OCI-LY1 (cell line): Measurements from ENCODE around the gene NECTIN1.

Experiments used
- H2AFZ ChIP-seq: fragments of 200-600 bp; sonication (generic), shearing (Covaris generic); 2 replicates; pipeline ENCODE4 v1.6.0; 2014; ENCODE audit warnings: antibody characterized with exemption, mild to moderate bottlenecking, low read length
- H3F3A ChIP-seq: fragments of 200-600 bp; sonication (generic), shearing (Covaris generic); 2 replicates; pipeline ENCODE4 v1.6.0; 2014; ENCODE audit warnings: mild to moderate bottlenecking, antibody characterized with exemption, low read length, moderate library complexity; ENCODE audit not compliant: insufficient read depth
- H3K27ac ChIP-seq: fragments of 200-600 bp; sonication (generic); 2 replicates; pipeline ENCODE4 v1.5.1; 2014; ENCODE audit warnings: low read length, mixed run types, mild to moderate bottlenecking, low read depth; ENCODE audit not compliant: poor library complexity, severe bottlenecking
- H3K27me3 ChIP-seq: fragments of 200-600 bp; sonication (generic); 2 replicates; pipeline ENCODE4 v1.6.0; 2014; ENCODE audit warnings: antibody characterized with exemption, mild to moderate bottlenecking, low read length, moderate library complexity; ENCODE audit not compliant: insufficient read depth
- H3K36me3 ChIP-seq: fragments of 200-600 bp; sonication (generic); 2 replicates; pipeline ENCODE4 v1.6.1; 2014; ENCODE audit warnings: mild to moderate bottlenecking, antibody characterized with exemption, low read length, moderate library complexity, mixed read lengths; ENCODE audit not compliant: insufficient read depth
- H3K4me1 ChIP-seq: fragments of 200-600 bp; sonication (generic); 2 replicates; pipeline ENCODE4 v1.5.1; 2014; ENCODE audit warnings: mild to moderate bottlenecking, low read length, moderate library complexity; ENCODE audit not compliant: insufficient read depth, severe bottlenecking
- H3K4me2 ChIP-seq: fragments of 200-600 bp; sonication (generic), shearing (Covaris generic); 2 replicates; pipeline ENCODE4 v1.6.1; 2014; ENCODE audit warnings: low read length
- H3K4me3 ChIP-seq: fragments of 200-600 bp; sonication (generic); 2 replicates; pipeline ENCODE4 v1.5.1; 2014; ENCODE audit warnings: low read length, low read depth, mild to moderate bottlenecking, mixed read lengths; ENCODE audit not compliant: poor library complexity, severe bottlenecking
- H3K79me2 ChIP-seq: fragments of 200-600 bp; shearing (Covaris generic); 2 replicates; pipeline ENCODE4 v1.6.1; 2016; ENCODE audit warnings: mixed run types, low read length, mixed read lengths; ENCODE audit not compliant: insufficient read depth
- H3K9ac ChIP-seq: fragments of 200-600 bp; sonication (generic), shearing (Covaris generic); 2 replicates; pipeline ENCODE4 v1.6.1; 2014; ENCODE audit warnings: mild to moderate bottlenecking, low read length, mixed read lengths
- H3K9me2 ChIP-seq: fragments of 200-600 bp; sonication (generic), shearing (Covaris generic); 2 replicates; pipeline ENCODE4 v1.6.1; 2014; ENCODE audit warnings: low read depth, mild to moderate bottlenecking, low read length, mixed read lengths
- H3K9me3 ChIP-seq: fragments of 200-600 bp; shearing (Covaris generic); 2 replicates; pipeline ENCODE4 v1.6.1; 2014; ENCODE audit warnings: low read length, mixed read lengths
- H4K20me1 ChIP-seq: fragments of 200-600 bp; sonication (generic), shearing (Covaris generic); 2 replicates; pipeline ENCODE4 v1.6.0; 2016; ENCODE audit warnings: mild to moderate bottlenecking, low read length; ENCODE audit not compliant: insufficient read depth
- CTCF ChIP-seq: fragments of 200-600 bp; sonication (generic), shearing (Covaris generic); IDR thresholded peaks from 2 replicates; pipeline ENCODE4 v1.5.1; 2017; ENCODE audit warnings: mild to moderate bottlenecking, antibody characterized with exemption, low read length, moderate library complexity, mixed read lengths
- EZH2 ChIP-seq: fragments of 200-600 bp; sonication (generic), shearing (Covaris generic); IDR thresholded peaks from 2 replicates; pipeline ENCODE4 v1.8.0; 2017; ENCODE audit warnings: borderline replicate concordance, mixed run types, mild to moderate bottlenecking, antibody characterized with exemption, low read length, moderate library complexity, mixed read lengths

NECTIN1 gene

GRCh38 chr11:119714590-119714989 is 14.4 kb downstream of the NECTIN1 start:
- H3K4me2 ChIP-seq: no peak overlapping the region

GRCh38 chr11:119714189-119714588 is 14.8 kb downstream of the NECTIN1 start:
- H3K9ac ChIP-seq: no peak overlapping the region
- H3K9me3 ChIP-seq: no peaks in the 10 kb centered on the region
- H3K27me3 ChIP-seq: no peaks in the 10 kb centered on the region
- no peaks in the 10 kb centered on the region for H4K20me1 ChIP-seq
- H3K27ac ChIP-seq: no peak overlapping the region
- TF ChIP-seq CTCF (no peak), EZH2 (no peak)
- no peaks in the 10 kb centered on the region for H3K79me2 ChIP-seq
- no peaks in the 10 kb centered on the region for H3F3A ChIP-seq
- H2AFZ ChIP-seq: no peak overlapping the region
- H3K36me3 ChIP-seq: no peaks in the 10 kb centered on the region
- no peak overlapping the region for H3K4me3 ChIP-seq
- no peak overlapping the region for H3K4me2 ChIP-seq
- H3K9me2 ChIP-seq: no peaks in the 10 kb centered on the region
- H3K4me1 ChIP-seq: no peaks in the 10 kb centered on the region

More at GRCh38 chr11:119714590-119714989, 14.4 kb downstream of the NECTIN1 start:
- no peak overlapping the region for H3K4me3 ChIP-seq
- H3K27me3 ChIP-seq: no peaks in the 10 kb centered on the region
- no peaks in the 10 kb centered on the region for H3K36me3 ChIP-seq
- TF ChIP-seq EZH2: no peak
- no peak for TF ChIP-seq CTCF
- H2AFZ ChIP-seq: no peak overlapping the region
- H4K20me1 ChIP-seq: no peaks in the 10 kb centered on the region
- no peak overlapping the region for H3K27ac ChIP-seq
- H3K9me2 ChIP-seq: no peaks in the 10 kb centered on the region
- no peaks in the 10 kb centered on the region for H3F3A ChIP-seq
- H3K9me3 ChIP-seq: no peaks in the 10 kb centered on the region
- no peaks in the 10 kb centered on the region for H3K79me2 ChIP-seq
- no peak overlapping the region for H3K9ac ChIP-seq
- no peaks in the 10 kb centered on the region for H3K4me1 ChIP-seq

GRCh38 chr11:119713359-119714040 is 15.5 kb downstream of the NECTIN1 start:
- TF ChIP-seq CTCF: no peak
- no peak for TF ChIP-seq EZH2
- H3K79me2 ChIP-seq: no peaks in the 10 kb centered on the region
- H3K27me3 ChIP-seq: no peaks in the 10 kb centered on the region
- H3K4me3 ChIP-seq: no peak overlapping the region
- no peaks in the 10 kb centered on the region for H3K4me1 ChIP-seq
- H4K20me1 ChIP-seq: no peaks in the 10 kb centered on the region
- no peak overlapping the region for H3K9ac ChIP-seq
- no peaks in the 10 kb centered on the region for H3F3A ChIP-seq
- H2AFZ ChIP-seq: no peak overlapping the region
- H3K27ac ChIP-seq: no peak overlapping the region
- no peaks in the 10 kb centered on the region for H3K9me2 ChIP-seq
- no peaks in the 10 kb centered on the region for H3K9me3 ChIP-seq
- H3K36me3 ChIP-seq: no peaks in the 10 kb centered on the region
- H3K4me2 ChIP-seq: no peak overlapping the region
